IPS-18c (cell line): Measurements from ENCODE around the gene DMRT2.

ENCODE experiments used
- H3K4me3 ChIP-seq: 2 replicates; pipeline ENCODE4 v1.7.0; 2013; ENCODE audit warnings: low read depth, mild to moderate bottlenecking, low read length, moderate library complexity; ENCODE audit not compliant: insufficient read depth
- H3K9me3 ChIP-seq: one replicate; pipeline ENCODE4 v1.6.1; 2013; ENCODE audit warnings: mild to moderate bottlenecking, low read length, moderate library complexity; ENCODE audit not compliant: control insufficient read depth, insufficient read depth

Gene DMRT2

GRCh38 chr9:1050125-1050895, at the start of gene DMRT2:
TSS of gene DMRT2 (plus strand) at chr9:1050357. CDS start at chr9:1051614, 1,257 bp downstream.
- peak within 1 kb of the TSS; percentile 47 for H3K4me3 ChIP-seq
- H3K9me3 ChIP-seq = peaks cover 2% of the 10 kb centered on the region

- Histone ChIP-seq H3K4me3 (no peak overlapping the region), H3K9me3 (peaks cover 10% of the 10 kb centered on the region)
Measured at GRCh38 chr9:1001838-1002237, 48.3 kb upstream of the DMRT2 start.

- Histone ChIP-seq H3K4me3 (no peak overlapping the region), H3K9me3 (peaks cover 10% of the 10 kb centered on the region)
Measured at GRCh38 chr9:1002678-1003077, 47.5 kb upstream of the DMRT2 start.

GRCh38 chr9:1005043-1005667, 45.0 kb upstream of the DMRT2 start:
- Histone ChIP-seq H3K4me3 (no peak overlapping the region), H3K9me3 (no peaks in the 10 kb centered on the region)

GRCh38 chr9:1007312-1007711, 42.8 kb upstream of the DMRT2 start:
- peaks cover 2% of the 10 kb centered on the region for H3K9me3 ChIP-seq
- no peak overlapping the region for H3K4me3 ChIP-seq

GRCh38 chr9:1008216-1008615, 41.9 kb upstream of the DMRT2 start:
- Histone ChIP-seq H3K4me3 (no peak overlapping the region), H3K9me3 (peaks cover 2% of the 10 kb centered on the region)

- H3K4me3 ChIP-seq = no peak overlapping the region
Measured at GRCh38 chr9:1009101-1009707, 41.0 kb upstream of the DMRT2 start.

GRCh38 chr9:1013021-1013420, 37.1 kb upstream of the DMRT2 start:
- H3K4me3 ChIP-seq = no peak overlapping the region
- H3K9me3 ChIP-seq = peaks cover 2% of the 10 kb centered on the region

More at GRCh38 chr9:1009101-1009707, 41.0 kb upstream of the DMRT2 start:
- H3K9me3 ChIP-seq = peaks cover 2% of the 10 kb centered on the region

- H3K4me3 ChIP-seq = no peak overlapping the region
Measured at GRCh38 chr9:1014225-1014624, 35.9 kb upstream of the DMRT2 start.

GRCh38 chr9:1014640-1015039, 35.5 kb upstream of the DMRT2 start:
- peaks cover 2% of the 10 kb centered on the region for H3K9me3 ChIP-seq
- no peak overlapping the region for H3K4me3 ChIP-seq

More at GRCh38 chr9:1014225-1014624, 35.9 kb upstream of the DMRT2 start:
- H3K9me3 ChIP-seq = peaks cover 2% of the 10 kb centered on the region

GRCh38 chr9:1018121-1018520, 32.0 kb upstream of the DMRT2 start:
- H3K4me3 ChIP-seq = no peak overlapping the region
- no peaks in the 10 kb centered on the region for H3K9me3 ChIP-seq

- Histone ChIP-seq H3K9me3 (no peaks in the 10 kb centered on the region), H3K4me3 (no peak overlapping the region)
Measured at GRCh38 chr9:1024112-1024511, 26.0 kb upstream of the DMRT2 start.

GRCh38 chr9:1025131-1025530, 25.0 kb upstream of the DMRT2 start:
- H3K9me3 ChIP-seq = no peaks in the 10 kb centered on the region
- no peak overlapping the region for H3K4me3 ChIP-seq

GRCh38 chr9:1026219-1026618, 23.9 kb upstream of the DMRT2 start:
- no peak overlapping the region for H3K4me3 ChIP-seq
- no peaks in the 10 kb centered on the region for H3K9me3 ChIP-seq

- Histone ChIP-seq H3K9me3 (no peaks in the 10 kb centered on the region), H3K4me3 (no peak overlapping the region)
Measured at GRCh38 chr9:1028501-1029190, 21.5 kb upstream of the DMRT2 start.

GRCh38 chr9:1031951-1032601, 18.1 kb upstream of the DMRT2 start:
- Histone ChIP-seq H3K4me3 (no peak overlapping the region), H3K9me3 (no peaks in the 10 kb centered on the region)

- Histone ChIP-seq H3K4me3 (no peak overlapping the region), H3K9me3 (no peaks in the 10 kb centered on the region)
Measured at GRCh38 chr9:1034271-1034670, 15.9 kb upstream of the DMRT2 start.
